Urothelium cell line (cell line): ENCODE results near the gene JADE3.

Source experiments
- DNase-seq: peaks from one replicate; pipeline ENCODE4 v3.0.0; 2011; ENCODE audit warnings: low spot score, mixed read lengths
- FAIRE-seq: peaks from 2 replicates; lab custom pipeline; 2011; peaks lifted over from hg19 to GRCh38; lab: Jason Lieb, UNC

JADE3 gene

GRCh38 chrX:46912098-46912602 lies at the start of gene JADE3:
JADE3 (plus strand) TSS chrX:46912421; CDS start chrX:46984895, 72,474 bp downstream.
- no peak for FAIRE-seq

GRCh38 chrX:46863072-46863471 lies 49.1 kb upstream of the JADE3 start:
- DNase-seq (no peak), FAIRE-seq (no peak)

More at GRCh38 chrX:46912098-46912602, at the start of gene JADE3:
- peak; percentile 77 for DNase-seq

- FAIRE-seq, result no peak
- no peak for DNase-seq
Measured at GRCh38 chrX:46864606-46865005, 47.6 kb upstream of the JADE3 start.

- peak; percentile 23 for DNase-seq
- FAIRE-seq, result no peak
Measured at GRCh38 chrX:46865281-46865680, 46.9 kb upstream of the JADE3 start.

GRCh38 chrX:46866726-46867125 lies 45.5 kb upstream of the JADE3 start:
- DNase-seq (no peak), FAIRE-seq (no peak)

GRCh38 chrX:46873746-46874145 lies 38.5 kb upstream of the JADE3 start:
- FAIRE-seq, result no peak
- DNase-seq, result no peak

- DNase-seq (no peak), FAIRE-seq (no peak)
Measured at GRCh38 chrX:46876901-46877300, 35.3 kb upstream of the JADE3 start.

GRCh38 chrX:46882266-46882665 lies 30.0 kb upstream of the JADE3 start:
- DNase-seq, result no peak
- no peak for FAIRE-seq

- no peak for FAIRE-seq
- DNase-seq, result no peak
Measured at GRCh38 chrX:46884799-46885198, 27.4 kb upstream of the JADE3 start.

- DNase-seq, result no peak
- FAIRE-seq, result no peak
Measured at GRCh38 chrX:46898207-46898606, 14.0 kb upstream of the JADE3 start.

- peak; percentile 86 for DNase-seq
- FAIRE-seq, result no peak
Measured at GRCh38 chrX:46903458-46904242, 8.6 kb upstream of the JADE3 start.

GRCh38 chrX:46904626-46905025 lies 7.6 kb upstream of the JADE3 start:
- no peak for DNase-seq
- no peak for FAIRE-seq

- FAIRE-seq (no peak), DNase-seq (no peak)
Measured at GRCh38 chrX:46910415-46910814, 1.8 kb upstream of the JADE3 start.

GRCh38 chrX:46912603-46913491 lies 626 bp downstream of the JADE3 start:
- FAIRE-seq (no peak), DNase-seq (peak; percentile 72)

GRCh38 chrX:46913667-46914066 lies 1.4 kb downstream of the JADE3 start:
- no peak for FAIRE-seq
- peak; percentile 10 for DNase-seq

GRCh38 chrX:46916273-46916672 lies 4.1 kb downstream of the JADE3 start:
- no peak for FAIRE-seq
- no peak for DNase-seq

GRCh38 chrX:46917622-46918021 lies 5.4 kb downstream of the JADE3 start:
- FAIRE-seq (no peak), DNase-seq (no peak)

- no peak for DNase-seq
- FAIRE-seq, result no peak
Measured at GRCh38 chrX:46918434-46918833, 6.2 kb downstream of the JADE3 start.

- FAIRE-seq, result no peak
- no peak for DNase-seq
Measured at GRCh38 chrX:46920235-46920634, 8.0 kb downstream of the JADE3 start.

GRCh38 chrX:46922611-46923010 lies 10.4 kb downstream of the JADE3 start:
- FAIRE-seq, result no peak
- DNase-seq, result no peak

- DNase-seq (no peak), FAIRE-seq (no peak)
Measured at GRCh38 chrX:46927718-46928117, 15.5 kb downstream of the JADE3 start.
